Activated CD4-positive, CD25-positive, alpha-beta regulatory T cell treated with anti-CD3 and anti-CD28 coated beads, Interleukin-2, amount 50 U/mL, for 72 hours (primary cell): ENCODE data around the gene GORASP2.
"Not testable (repeated sequence)": the region's sequence is repeated elsewhere in the genome, so short reads cannot be mapped to it uniquely, and the experiment has no call there.

ENCODE experiments used
- DNase-seq: peaks from one replicate; pipeline ENCODE4 v3.0.0; 2021

GORASP2 gene

DNA sequence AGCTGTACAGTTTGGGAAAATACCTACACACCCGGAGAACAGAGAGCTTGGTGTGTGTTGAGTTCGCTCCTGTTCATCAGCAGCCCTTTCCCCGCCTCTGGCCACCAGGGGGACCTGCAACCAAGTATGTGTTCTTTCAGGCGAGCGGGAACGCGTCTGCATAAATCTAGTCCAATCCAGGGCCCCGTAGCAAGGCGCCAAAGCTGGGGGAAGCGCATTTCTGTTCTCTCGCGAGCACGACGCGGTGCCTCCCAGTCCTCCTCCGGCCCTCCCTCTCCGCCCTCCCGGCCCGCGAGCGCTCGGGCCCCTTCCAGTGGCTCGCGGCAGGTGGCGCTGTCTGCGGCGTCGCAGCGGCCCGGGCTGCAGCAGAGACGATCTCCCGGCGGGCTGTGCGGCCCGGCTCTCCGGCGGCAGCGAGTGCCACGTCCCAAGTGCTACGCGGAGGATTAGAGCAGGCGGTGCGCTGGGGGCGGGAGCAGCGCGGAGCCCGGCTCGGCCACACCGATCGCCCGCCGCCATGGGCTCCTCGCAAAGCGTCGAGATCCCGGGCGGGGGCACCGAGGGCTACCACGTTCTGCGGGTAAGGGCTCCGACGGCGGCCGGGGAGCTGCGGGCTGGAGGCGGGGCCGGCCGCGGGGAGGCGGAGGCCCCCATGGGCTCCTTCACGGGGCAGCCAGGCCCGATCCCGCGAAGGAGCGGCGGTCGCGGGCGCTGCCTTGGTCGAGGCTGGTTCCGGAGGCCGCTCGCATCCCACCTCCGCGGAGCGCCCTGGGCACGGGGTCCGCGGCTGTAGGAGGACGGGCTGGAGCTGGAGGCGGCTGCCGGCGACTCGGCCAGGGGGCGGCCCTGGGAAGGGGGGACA lies at the start of gene GORASP2:
GORASP2 (plus strand) TSS at position 430 of the 862 bp plus-strand sequence; CDS start at position 518, 88 bp downstream.
- DNase-seq = peak; percentile 97

DNA sequence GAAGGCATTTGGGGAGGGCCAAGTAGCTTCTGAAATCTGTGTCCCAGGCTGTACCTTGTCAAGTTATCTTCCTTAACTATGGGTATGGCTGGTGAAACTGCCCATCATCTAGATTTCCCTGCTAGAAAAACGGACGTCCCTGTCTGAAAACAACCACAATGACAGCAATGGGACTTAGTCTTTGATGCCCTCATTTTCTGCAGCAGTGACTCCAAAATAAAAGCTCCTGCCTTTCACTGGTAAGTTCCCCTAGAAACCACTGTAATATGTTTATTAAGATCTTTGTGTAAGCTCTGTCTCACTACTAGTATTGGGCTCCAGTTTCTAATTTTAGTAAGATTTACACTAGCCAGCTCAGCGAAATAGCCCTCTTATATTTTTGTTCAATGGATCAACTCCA lies 47.2 kb upstream of the GORASP2 start:
- no peak for DNase-seq

DNA sequence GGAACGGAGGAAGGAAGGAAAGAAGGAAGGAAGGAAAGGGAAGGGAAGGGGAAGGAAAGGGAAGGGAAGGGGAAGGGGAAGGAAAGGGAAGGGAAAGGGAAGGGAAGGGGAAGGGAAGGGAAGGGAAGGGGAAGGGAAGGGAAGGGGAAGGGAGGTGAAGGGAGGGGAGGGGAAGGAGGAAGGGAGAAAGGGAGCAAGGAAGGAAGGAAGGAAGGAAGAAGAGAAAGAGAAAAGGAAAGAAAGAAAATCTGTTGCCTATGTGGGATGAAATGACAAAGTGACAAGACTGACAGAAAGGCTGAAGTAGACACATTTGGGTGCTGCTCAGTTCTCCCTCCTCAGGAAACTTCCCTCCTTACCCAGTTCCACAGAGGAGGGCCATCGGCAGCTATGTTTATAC lies 46.3 kb upstream of the GORASP2 start:
- no peak for DNase-seq

DNA sequence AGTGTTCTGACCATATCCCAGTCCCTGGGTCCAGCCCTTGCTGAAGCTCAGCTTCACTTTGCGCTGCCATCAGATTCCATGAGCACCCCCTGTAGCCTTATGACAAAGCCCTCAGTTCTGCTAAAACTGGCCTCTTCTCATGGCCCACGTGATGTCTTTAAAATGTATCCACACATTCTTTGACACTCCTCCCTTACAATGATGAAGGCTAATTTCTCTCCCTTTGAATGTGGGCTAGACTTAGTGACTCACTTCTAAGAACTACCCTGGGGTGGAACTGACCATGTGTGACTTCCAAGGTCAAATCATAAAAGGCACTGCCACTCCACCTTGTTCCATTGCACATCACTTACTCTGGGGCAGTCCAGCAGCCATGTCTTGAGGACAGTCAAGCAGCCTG lies 45.4 kb upstream of the GORASP2 start:
- no peak for DNase-seq

DNA sequence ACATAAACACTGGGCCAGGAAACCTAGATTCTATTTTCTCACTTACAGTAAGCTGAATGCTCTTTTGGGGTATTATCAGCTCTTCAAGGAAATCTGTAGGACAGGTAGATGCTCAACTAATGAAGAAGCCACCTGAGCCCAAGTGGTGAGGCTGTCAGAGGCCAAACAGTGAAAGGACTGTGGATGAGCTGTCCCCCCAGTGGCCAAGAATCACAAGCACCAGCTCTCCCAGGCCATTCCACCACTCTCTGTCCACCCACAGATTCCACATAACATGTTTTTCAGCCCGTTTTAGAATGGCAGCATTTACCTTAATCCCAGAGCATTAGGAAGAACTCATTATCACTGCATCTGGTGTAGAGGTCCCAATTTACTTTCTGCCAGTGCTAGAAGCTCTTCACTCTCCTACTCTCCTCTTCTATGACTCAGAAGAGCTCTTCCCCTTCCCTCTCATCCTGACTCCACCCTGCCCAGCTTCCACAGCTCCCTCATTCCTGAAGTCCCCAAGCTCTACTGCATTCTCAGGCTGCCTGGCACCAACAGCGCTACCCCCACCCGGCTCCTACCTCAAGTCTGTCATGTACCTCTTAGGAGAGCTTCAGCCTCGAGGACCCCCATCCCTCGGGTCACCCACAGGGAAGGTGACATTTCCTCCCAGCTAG lies 43.8 kb upstream of the GORASP2 start:
- DNase-seq = no peak

DNA sequence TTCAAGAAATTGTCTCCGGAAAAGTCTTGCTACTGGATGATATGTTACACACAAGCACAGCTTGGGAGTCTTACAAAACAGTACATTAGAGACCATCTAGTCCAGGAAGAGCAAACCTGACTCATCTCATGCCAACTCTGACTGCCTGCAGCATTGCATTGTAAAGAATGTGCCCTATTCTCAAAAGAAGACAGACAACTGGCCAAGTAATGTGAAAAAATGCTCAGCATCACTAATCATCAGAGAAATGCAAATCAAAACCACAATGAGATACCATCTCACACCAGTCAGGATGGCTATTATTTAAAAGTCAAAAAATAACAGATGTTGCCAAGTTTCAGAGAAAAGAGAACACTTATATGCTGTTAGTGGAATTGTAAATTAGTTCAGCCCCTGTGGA lies 42.7 kb upstream of the GORASP2 start:
- DNase-seq = no peak

DNA sequence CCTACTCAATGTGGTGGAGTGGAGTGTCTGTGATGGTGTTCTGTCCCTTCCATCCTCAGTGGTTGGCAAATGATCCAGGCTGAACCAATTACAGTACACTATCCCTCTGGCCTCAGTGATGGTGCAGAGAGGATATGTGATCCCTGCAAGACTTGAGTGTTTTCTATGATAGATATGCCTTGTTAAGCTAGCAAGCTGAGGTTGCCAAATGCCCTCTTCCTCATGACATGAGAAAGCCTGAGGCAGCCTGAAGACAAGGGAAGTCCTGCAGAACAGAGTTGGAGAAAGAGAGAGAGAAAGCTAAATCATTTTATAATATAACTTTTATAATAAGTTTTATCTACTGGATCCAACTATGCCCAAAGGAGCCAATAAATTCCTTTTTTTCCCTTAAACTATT lies 41.6 kb upstream of the GORASP2 start:
- no peak for DNase-seq

DNA sequence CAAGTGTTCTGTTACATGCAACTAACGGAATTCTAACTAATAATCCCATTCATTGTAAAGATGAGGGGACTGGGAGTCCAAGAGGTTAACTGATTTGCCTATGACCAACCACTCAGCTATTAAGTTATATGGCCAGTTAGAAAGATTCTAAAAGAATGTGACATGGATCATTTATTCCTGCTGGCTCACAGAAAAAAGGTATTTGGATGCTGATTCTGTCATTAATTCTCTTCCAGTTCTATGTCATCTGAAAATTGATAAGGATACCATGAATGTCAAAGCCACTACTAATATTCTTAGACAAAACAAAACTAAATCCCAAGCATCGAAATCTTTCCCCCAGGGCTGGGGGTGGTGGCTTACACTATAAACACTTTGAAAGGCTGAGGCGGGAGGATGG lies 41.2 kb upstream of the GORASP2 start:
- DNase-seq = no peak

DNA sequence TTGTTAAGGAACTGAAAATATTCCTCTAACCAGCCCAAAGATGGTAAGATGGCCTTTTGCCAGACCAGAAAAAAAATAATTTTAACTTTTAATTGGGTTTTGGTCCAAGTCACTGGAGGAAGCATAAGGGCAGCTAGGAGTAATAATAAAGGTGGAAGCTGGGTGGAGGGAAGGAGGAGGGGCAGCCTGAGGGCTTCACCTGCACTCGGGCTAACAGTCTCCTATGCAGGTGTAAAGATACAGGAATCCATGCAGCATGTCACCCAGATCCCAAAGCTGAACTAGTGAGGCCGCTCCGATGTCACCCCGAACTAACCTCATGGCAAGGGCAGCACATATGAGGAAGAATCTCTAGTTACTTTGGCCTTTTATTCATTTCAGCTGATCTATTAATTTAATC lies 37.2 kb upstream of the GORASP2 start:
- DNase-seq = no peak

DNA sequence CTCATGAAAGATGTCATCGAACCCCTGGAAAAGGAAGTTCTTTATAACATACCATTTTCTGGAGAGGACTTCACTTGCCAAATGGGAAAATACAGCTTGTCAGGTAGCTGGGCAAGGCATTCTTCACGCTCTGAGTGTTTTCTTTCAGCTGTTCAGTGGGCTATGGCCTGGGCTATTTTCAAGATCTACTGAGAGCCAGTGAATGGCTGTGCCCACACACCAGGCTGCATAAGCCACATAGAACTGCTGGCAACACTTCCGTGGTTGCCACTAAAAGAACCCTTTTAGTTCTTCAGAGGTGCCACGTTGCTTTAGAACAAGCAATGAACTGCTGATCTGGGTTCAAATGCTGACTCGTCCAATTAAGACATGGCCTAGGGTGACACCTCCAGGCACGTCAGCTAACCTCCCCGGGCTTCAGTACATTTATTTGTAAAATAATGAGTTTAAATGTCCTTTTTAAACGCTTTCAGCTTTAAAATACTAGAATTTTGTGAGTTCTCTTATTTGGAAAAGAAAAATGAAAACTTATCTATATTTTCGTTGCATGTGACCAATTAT lies 36.6 kb upstream of the GORASP2 start:
- no peak for DNase-seq

DNA sequence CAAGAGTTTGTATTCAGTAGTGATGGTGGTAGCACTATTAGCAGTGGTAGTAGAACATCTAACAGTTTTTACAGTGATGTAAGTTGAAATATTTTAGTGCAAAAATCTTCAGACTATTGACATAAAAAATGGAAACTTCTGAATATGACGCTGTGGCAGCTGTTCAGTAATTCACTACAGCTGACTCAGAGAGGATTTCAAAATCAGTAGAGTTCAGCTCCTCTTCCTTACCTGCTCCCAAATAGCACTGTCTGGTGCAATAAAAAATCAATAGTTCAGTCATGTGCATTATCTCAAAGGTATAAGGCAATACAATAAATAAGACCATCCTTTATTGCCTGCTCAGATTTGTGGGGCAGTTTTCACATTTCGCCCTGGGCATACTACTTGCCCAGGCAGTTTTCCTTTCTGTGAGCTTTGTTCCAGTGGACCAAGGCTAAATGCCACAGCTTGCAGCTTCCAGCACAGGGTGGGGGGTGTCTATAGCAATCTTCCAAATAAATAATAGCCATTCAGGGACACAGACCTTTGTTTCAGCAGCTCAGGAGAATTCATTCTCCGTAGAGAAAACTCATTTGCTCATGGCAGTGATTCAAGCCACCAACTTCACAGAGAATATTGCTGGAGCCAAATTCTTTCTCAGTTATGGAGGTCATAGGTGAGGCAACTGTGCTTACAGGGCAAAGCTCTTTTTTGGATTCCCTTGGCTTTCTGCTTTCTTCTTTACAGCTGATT lies 33.9 kb upstream of the GORASP2 start:
- DNase-seq = no peak

DNA sequence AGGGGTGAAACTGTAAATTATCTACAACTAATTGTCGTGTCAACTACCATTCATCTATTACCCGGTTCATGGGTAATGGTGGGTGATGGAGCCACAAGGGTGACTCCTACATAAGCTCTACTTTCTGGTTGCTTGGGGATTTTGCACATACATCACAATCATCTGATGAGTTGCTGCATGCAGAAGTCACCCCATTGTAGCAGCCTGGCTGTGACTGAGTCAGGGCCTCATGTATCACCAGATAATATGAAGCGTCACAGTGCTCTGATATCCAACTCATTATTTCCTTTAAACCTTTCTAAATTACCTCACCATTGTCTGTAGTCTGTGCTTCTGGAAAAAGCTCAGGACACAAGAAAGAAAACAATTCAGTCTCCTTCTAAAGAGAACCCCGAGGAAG lies 32.4 kb upstream of the GORASP2 start:
- DNase-seq = no peak

DNA sequence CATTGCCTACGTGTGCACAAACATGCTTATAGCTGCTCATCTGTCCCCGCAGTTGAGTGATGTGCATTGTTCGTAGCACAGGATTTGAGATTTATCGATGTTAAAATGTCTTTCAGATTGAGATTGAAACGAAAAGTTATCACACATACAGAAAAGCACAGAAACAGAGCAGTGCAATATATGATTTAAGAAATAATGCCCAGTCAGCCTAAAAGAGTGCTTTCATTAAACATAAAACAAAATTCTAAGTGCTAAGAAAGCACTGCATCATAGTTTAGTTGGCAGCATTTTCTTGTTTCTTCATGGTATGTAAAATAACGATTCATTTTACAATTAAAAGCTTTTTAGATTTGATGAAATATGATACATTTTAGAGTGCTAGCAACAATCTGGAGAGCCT lies 31.9 kb upstream of the GORASP2 start:
- no peak for DNase-seq

DNA sequence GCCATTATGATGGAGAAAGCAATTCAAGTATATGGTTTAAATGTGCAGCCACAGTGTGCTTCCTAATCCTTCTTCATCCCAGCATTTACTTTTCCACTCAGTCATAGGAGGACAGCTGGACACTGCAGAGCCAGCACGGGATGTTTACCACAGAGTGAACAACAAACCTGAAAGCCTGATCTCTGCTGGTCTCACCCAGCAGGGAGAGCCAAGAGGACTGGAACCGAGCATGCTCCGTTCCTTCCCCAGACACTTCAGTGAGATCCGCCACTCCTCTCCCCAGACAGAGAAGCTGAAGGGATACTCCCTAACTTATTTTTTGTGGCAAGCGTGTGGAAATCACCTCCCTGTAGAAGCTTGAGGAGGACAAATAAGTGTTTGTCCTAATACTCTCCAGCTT lies 23.2 kb upstream of the GORASP2 start:
- no peak for DNase-seq

DNA sequence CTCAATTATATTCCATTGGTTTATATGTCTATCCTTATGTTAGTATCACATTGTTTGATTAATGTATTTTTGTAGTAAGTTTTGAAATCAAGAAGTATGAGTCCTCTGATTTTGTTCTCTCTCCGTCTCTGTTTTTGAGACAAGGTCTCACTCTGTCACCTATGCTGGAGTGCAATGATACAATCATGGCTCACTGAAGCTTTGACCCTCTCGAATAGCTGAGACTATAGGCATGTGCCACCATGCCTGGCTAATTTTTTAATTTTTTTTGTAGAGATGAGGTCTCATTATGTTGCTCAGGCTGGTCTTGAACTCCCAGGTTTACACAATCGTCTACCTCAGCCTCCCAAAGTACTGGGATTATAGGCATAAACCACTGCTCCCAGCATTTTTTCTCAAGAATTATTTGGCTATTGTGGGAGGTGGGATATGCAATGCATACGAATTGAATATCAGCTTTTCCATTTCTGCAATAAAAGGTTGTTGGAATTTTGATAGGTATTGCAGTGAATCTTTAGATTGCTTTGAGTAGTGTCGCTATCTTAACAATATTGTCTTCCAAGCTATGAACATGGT lies 17.7 kb upstream of the GORASP2 start:
- DNase-seq = no peak

DNA sequence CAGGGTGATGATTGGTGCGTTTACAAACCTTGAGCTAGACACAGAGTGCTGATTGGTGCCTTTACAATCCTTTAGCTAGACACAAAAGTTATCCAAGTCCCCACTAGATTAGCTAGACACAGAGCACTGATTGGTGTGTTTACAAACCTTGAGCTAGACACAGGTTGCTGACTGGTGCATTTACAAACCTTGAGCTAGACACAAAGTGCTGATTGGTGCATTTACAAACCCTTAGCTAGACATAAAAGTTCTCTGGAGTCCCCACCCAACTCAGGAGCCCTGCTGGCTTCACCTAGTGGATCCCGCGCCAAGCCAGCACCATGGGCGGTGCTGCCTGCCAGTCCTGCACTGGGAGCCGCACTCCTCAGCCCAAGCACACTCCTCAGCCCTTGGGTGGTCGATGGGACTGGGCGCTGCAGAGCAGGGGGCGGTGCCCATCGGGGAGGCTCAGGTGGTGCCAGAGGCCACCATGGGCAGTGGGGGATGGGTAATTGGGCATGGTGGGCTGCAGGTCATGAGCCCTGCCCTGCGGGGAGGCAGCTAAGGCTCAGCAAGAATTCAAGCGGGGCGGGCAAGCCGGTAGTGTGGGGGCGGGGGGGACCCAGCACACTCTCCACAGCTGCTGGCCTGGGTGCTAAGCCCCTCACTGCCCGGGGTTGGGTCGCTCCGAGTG lies 13.9 kb upstream of the GORASP2 start:
- not testable (repeated sequence) for DNase-seq

DNA sequence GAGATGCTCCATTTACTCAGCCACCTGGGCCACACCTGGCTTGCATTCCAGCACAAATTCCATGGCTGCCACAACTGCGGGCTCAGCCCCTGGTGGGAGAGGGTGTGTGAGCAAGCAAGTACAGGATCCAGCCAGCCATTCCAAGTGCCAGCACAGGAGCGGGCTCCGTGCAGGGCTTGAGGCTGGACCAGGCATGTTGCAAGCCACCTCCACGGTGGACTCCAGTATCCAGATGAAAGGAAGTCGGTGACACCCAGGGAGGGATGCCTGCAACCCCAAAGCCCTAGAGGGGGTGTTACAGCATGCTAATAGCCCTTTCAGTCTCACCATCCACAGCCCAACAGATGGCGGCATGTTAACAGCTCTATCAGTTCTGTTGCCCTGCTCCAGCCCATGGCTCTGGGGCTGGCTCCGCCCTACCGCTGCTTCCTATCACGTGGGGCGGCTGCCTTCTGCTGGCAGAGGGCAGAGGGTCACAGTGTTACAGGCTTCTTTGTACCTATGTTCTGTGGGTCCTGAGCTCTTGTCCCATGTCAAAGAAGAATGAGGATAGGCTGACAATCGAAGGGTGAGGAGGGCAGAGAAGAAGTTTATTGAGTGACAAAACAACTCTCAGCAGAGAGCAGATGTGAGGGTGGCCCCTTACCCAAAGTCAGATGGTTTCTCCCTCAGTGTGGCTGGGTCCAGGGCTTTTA lies 11.7 kb upstream of the GORASP2 start:
- no peak for DNase-seq

DNA sequence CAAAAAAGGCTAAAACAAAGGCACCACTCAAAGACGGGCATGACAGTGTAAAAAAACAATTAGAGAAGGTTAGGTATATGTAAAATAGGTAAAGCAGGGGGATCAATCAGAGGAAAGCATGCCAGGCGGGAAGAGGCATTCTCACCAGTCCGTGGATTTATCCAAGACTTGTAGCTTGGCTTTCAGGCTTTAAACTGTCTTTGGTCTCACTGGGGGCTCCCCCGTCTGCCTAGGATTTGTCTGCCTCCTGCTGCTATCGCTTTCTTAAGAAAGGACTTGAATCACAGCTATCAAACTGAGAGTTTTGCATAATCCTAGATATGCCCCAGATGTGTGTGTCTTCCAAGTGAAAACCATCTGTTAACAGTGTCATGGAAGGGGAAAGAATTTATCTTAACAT lies 11.1 kb upstream of the GORASP2 start:
- no peak for DNase-seq

DNA sequence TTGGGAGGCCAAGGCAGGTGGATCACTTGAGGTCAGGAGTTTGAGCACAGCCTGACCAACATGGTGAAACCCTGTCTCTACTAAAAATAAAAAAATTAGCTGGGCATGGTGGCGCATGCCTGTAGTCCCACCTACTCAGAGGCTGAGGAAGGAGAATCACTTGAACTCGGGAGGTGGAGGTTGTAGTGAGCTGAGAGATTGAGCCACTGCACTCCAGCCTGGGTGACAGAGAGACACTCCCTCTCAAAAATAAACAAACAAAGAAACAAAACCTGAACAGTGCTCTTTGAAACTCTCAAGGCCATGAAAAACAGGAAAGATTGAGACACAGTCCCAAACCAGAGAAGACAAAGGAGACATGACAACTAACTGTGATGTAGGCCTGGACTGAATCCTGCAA lies 7.2 kb upstream of the GORASP2 start:
- not testable (repeated sequence) for DNase-seq

DNA sequence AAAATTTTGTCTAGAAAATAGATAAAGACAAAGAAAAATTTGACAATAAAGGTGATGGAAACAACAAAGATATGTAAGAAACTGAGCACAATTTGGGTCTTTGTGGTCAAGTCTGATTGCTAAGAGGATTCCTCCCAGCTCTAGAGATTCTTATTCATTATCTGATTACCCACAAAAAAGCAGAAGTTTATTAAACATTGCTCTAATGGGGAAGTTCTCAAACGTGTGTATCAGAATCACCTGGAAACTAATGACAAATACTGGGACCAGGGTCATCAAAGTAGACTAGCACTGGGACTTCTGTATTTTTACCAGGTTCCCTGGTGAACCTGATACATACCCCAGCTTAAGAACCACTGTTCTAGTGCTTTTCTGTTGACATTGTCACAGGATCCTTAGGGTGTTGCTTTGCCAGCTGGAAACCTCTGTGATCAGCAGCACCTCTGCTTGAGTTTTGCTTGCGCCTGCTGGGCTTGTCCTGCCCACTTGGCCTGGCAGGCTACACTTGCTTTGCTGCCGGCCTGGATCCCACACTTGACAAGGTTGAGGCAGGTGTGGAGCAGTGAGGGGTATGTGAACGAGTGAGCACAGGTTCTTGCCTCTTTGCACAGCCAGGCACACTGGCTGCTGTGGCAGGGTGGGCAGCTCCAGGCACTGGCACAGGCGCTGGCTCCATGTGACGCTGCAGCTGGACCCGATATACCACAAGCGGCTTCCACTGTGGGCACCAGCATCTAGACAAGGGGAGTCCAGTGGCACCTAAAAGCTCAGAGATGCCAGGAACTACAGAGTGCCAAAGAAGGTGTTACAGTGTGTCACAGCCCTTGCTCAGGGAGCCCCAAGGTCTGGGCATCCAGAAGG lies 6.2 kb upstream of the GORASP2 start:
- DNase-seq = no peak

DNA sequence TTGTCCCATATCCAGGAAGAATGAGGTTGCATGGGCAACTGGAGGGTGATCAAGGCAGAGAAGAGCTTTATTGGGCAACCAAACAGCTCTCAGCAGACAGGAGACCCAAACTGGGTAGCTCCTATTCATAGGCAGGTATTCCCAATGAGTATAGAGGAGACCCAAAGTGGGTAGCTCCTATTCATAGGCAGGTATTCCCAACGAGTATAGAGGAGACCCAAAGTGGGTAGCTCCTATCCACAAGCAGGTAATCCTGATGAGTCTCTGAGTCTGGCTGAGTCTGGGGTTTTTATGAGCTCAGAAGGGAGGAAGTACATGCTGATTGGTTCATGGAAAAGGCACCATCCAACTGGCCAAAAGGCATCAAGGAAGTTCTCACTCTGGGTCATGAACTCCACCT lies 5.3 kb upstream of the GORASP2 start:
- DNase-seq = no peak
